NOMO-1 treated with dmso at 0.1 percent for 144 hours (cell line): ENCODE measurements around the gene WAC.
"Not testable (repeated sequence)": the region's sequence is repeated elsewhere in the genome, so short reads cannot be mapped to it uniquely, and the experiment has no call there.

Experiments used
- DNase-seq: peaks from one replicate; lab custom pipeline; 2025; ENCODE audit not compliant: unreplicated experiment; lab: John Stamatoyannopoulos, UW

WAC gene, protein sequence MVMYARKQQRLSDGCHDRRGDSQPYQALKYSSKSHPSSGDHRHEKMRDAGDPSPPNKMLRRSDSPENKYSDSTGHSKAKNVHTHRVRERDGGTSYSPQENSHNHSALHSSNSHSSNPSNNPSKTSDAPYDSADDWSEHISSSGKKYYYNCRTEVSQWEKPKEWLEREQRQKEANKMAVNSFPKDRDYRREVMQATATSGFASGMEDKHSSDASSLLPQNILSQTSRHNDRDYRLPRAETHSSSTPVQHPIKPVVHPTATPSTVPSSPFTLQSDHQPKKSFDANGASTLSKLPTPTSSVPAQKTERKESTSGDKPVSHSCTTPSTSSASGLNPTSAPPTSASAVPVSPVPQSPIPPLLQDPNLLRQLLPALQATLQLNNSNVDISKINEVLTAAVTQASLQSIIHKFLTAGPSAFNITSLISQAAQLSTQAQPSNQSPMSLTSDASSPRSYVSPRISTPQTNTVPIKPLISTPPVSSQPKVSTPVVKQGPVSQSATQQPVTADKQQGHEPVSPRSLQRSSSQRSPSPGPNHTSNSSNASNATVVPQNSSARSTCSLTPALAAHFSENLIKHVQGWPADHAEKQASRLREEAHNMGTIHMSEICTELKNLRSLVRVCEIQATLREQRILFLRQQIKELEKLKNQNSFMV

GRCh38 chr10:28532337-28533185 lies at the start of gene WAC:
TSS of gene WAC (plus strand) at chr10:28533118. CDS start at chr10:28533580, 462 bp downstream.
- peak; percentile 92 for DNase-seq

GRCh38 chr10:28489206-28489605 lies 43.7 kb upstream of the WAC start:
- no peak for DNase-seq

DNA sequence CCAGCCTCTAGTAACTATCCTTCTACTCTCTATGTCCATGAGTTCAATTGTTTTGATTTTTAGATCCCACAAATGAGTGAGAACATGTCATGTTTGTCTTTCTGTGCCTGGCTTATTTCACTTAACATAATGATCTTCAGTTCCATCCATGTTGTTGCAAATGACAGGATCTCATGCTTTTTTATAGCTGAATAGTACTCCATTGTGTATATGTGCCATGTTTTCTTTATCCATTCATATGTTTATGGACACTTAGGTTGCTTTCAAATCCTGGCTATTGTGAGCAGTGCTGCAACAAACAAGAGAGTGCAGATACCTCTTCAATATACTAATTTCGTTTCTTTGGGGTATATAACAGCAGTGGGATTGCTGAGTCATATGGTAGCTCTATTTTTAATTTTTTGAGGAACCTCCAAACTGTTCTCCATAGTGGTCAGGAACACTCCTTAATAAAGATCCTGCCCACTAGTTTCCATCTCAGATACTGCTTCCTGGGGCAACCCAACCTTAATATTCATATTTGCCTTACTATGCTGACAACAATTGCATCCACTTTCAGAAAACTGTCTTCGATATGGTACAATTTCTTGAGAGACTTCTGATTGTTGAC lies 42.6 kb upstream of the WAC start:
- not testable (repeated sequence) for DNase-seq

GRCh38 chr10:28492116-28492920 lies 40.6 kb upstream of the WAC start:
- peak; percentile 53 for DNase-seq

DNA sequence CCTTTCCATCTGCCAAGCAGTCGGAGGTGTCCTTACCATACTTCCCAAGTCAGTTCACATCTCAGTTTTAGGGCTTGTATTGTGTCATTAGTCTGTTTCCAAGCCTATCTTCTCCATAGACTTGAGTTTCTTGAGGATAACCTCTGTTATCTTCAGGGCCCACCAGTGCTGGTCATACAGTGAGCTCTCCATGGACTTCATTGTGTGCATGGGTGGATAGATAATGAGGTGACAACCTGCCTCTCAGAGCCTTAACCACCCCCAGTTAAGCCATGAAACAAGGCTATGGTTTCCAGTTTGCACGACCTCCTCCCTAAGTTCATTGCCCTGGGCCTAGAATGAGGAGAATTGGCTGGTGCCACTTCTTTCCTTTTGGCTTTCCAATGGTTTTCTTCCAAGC lies 38.5 kb upstream of the WAC start:
- DNase-seq: no peak

GRCh38 chr10:28495084-28495483 lies 37.8 kb upstream of the WAC start:
- no peak for DNase-seq

- DNase-seq: no peak
These were observed 36.9 kb upstream of the WAC start for GRCh38 chr10:28496017-28496416.

- DNase-seq: no peak
These were observed 36.4 kb upstream of the WAC start for GRCh38 chr10:28496481-28496961.

GRCh38 chr10:28497313-28498126 lies 35.4 kb upstream of the WAC start:
- DNase-seq: no peak

DNA sequence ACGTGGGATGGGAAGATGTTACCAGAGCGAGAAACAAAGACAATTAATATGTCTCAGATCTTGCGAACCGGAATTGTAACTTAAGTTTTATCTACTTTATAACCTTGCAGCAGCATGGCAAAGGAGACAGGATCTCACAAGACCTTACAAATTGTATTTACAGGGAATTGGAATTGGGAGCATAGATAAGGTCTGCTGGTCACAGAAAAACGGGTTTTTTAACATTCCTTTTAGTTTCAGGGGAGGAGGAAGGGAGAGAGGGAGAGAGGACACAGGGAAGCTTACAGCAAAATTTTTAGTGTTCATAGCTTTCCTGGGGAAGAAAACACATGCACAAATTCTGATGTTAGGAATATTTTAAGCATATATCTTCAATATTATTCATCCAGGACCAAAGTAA lies 32.7 kb upstream of the WAC start:
- DNase-seq: not testable (repeated sequence)

- DNase-seq: no peak
These were observed 29.8 kb upstream of the WAC start for GRCh38 chr10:28503114-28503513.

DNA sequence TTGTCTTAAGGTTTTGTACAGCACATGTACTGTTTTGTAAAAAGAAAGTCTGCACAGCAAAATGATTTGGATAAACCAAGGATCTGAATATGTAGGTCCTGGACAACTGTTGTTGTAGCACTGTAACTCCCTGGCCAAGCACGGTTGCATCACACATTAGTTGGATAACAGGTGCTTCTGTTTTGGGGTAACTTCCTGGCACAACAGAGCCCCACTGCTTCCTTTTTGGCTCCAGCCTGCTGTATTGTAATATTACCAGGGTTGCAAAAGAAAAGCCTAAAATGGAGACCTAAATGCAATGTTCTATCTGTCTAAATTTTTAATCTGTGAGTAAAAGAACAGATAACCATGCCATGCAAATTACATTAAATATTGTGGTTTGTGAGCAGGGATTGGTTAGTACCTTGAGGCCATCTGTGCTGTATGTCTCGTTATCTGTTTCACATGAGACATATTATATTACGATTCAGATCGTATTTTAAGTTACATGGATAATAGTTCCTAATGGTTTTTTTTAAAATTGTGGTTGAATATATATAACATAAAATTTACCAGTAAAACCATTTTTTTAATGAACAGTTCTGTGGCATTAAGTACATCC lies 27.5 kb upstream of the WAC start:
- DNase-seq: no peak

DNA sequence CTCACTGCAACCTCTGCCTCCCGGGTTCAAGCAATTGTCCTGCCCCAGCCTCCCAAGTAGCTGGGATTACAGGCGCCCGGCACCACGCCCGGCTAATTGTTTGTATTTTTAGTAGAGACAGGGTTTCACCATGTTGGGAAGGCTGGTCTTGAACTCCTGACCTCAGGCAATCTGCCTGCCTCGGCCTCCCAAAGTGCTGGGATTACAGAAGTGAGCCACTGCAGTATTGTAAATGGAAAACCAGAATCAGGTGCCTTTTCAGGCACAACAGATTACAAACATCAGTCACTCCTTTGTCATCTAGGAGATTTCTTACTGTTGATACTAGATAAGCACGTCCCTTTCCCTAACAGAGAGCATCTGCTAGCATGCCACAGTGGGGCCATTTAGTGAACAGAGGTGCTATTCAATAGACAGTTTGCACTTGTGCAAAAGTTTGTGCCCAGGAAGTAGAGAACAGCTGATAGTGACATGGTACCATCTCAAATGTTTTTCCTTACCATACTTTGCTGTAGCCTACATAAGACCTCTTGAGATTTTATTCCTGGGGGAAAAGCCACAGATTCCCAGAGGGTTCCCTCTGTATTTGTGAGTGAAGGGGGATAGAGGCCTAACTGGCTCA lies 24.5 kb upstream of the WAC start:
- no peak for DNase-seq

DNA sequence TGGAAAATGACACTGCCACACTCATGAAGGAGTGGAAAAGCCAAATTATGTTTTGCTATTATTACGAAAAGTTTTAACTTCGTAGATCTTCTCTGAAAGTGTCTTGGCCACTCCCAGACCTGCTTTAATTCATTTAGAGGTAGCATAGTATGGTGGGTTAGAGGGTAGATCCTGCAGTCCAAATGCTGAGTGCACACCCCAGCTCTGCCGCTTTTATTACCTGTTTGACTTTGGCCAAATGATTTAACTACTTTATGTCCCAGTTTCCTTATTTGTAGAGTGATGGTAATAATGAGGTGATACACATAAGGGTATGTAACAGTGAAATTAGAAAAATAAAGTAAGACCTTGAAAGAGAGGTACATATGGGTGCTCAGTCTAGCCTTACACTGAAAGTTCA lies 23.6 kb upstream of the WAC start:
- no peak for DNase-seq

- no peak for DNase-seq
These were observed 18.3 kb upstream of the WAC start for GRCh38 chr10:28514648-28515047.

DNA sequence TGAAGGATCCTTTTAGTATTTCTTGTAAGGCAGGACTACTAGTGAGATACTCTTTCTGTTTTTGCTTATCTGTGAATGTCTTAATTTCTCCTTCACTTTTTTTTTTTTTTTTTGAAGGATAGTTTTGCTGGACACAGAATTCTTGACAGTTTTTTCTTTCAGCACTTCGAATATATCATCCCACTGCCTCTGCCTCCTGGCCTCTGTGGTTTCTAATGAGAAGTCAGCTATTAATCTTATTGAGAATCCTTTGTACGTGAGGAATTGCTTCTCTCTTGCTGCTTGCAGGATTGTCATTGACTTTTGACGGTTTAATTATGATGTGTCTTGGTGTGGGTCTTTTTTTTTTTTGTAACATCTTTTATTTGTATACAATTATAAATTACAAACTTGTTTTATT lies 12.6 kb upstream of the WAC start:
- DNase-seq: no peak

- DNase-seq: not testable (repeated sequence)
These were observed 12.1 kb upstream of the WAC start for GRCh38 chr10:28520828-28521227.

DNA sequence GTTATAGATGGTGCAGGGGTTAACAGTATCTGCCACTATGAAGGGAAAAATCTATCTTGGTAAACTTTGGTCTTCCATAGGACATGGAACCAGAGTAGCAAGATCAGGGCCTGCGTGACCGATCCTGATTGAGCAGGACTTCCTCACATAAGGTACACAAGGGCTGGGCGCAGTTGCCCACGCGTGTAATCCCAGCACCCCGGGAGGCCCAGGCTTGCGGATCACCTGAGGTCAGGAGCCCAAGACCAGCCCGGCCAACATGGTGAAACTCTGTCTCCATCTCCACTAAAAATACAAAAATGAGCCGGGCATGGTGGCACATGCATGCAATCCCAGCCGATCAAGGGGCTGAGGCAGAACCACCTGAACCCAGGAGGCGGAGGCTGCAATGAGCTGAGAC lies 11.0 kb upstream of the WAC start:
- not testable (repeated sequence) for DNase-seq
